Stimulated activated CD4-positive, alpha-beta T cell treated with anti-CD3 and anti-CD28 coated beads, TNF-alpha, amount 100 ng/mL, for 24 hours (primary cell): ENCODE results near the gene SLC25A53.
"Not testable (repeated sequence)": the region's sequence is repeated elsewhere in the genome, so short reads cannot be mapped to it uniquely, and the experiment has no call there.

ENCODE experiments used
- DNase-seq, 3 experiments: peaks; one replicate each; pipeline ENCODE4 v3.0.0-alpha.2; 2020; ENCODE audit warnings: low read depth in 3 of 3

The SLC25A53 gene

GRCh38 chrX:104075778-104076445 lies 80.9 kb downstream of the SLC25A53 start, which contains the start of gene TMSB15C:
Gene TMSB15C (minus strand): TSS chrX:104076236.
- DNase-seq: not testable (repeated sequence)

GRCh38 chrX:104062636-104063035 lies 94.2 kb downstream of the SLC25A53 start:
- not testable (repeated sequence) for DNase-seq

- not testable (repeated sequence) for DNase-seq
These were observed 101.9 kb downstream of the SLC25A53 start for GRCh38 chrX:104054956-104055355.
